Measurements from ENCODE around the gene CHST12. TPM values are rescaled to one million over a fixed set of nuclear protein-coding genes. Genes with fewer than 3 reads are reported as not detected.

Gene CHST12
- total RNA-seq, 1 donor from 2014 or later = 7.5 TPM

GRCh38 chr7:2478399-2478785 lies 75.0 kb downstream of the CHST12 start:
- DNase-seq (ENCODE audit: low read depth, low spot score) = no peak

- DNase-seq (ENCODE audit: low read depth, low spot score) = no peak
Observed at GRCh38 chr7:2478800-2479199, 75.4 kb downstream of the CHST12 start.

- DNase-seq (ENCODE audit: low read depth, low spot score) = no peak
Observed at GRCh38 chr7:2479276-2480069, 76.1 kb downstream of the CHST12 start.

- no peak for DNase-seq (ENCODE audit: low read depth, low spot score)
Observed at GRCh38 chr7:2480070-2480408, 76.6 kb downstream of the CHST12 start.

GRCh38 chr7:2481195-2481594 lies 77.8 kb downstream of the CHST12 start:
- DNase-seq (ENCODE audit: low read depth, low spot score) = no peak

GRCh38 chr7:2482725-2483451 lies 79.5 kb downstream of the CHST12 start:
- no peak for DNase-seq (ENCODE audit: low read depth, low spot score)

- DNase-seq (ENCODE audit: low read depth, low spot score) = no peak
Observed at GRCh38 chr7:2483494-2483893, 80.1 kb downstream of the CHST12 start.

- no peak for DNase-seq (ENCODE audit: low read depth, low spot score)
Observed at GRCh38 chr7:2484868-2485267, 81.5 kb downstream of the CHST12 start.

- DNase-seq (ENCODE audit: low read depth, low spot score) = no peak
Observed at GRCh38 chr7:2487586-2488271, 84.3 kb downstream of the CHST12 start.

GRCh38 chr7:2488272-2488645 lies 84.8 kb downstream of the CHST12 start:
- DNase-seq (ENCODE audit: low read depth, low spot score) = no peak

GRCh38 chr7:2488681-2489080 lies 85.3 kb downstream of the CHST12 start:
- DNase-seq (ENCODE audit: low read depth, low spot score) = no peak

GRCh38 chr7:2490181-2490651 lies 86.8 kb downstream of the CHST12 start:
- DNase-seq (ENCODE audit: low read depth, low spot score) = no peak

GRCh38 chr7:2492038-2492437 lies 88.6 kb downstream of the CHST12 start:
- no peak for DNase-seq (ENCODE audit: low read depth, low spot score)

- DNase-seq (ENCODE audit: low read depth, low spot score) = no peak
Observed at GRCh38 chr7:2493205-2494164, 90.1 kb downstream of the CHST12 start.

GRCh38 chr7:2494191-2495130 lies 91.0 kb downstream of the CHST12 start:
- no peak for DNase-seq (ENCODE audit: low read depth, low spot score)

GRCh38 chr7:2495418-2496299 lies 92.2 kb downstream of the CHST12 start:
- DNase-seq (ENCODE audit: low read depth, low spot score) = no peak

- DNase-seq (ENCODE audit: low read depth, low spot score) = no peak
Observed at GRCh38 chr7:2496375-2496774, 93.0 kb downstream of the CHST12 start.

GRCh38 chr7:2497065-2497464 lies 93.7 kb downstream of the CHST12 start:
- no peak for DNase-seq (ENCODE audit: low read depth, low spot score)
